Hematopoietic multipotent progenitor cell treated with erythropoietin and hydrocortisone succinate and interleukin-3 and kit ligand, for 4 days (in vitro differentiated cells): Measurements from ENCODE around the gene FBXO42.
"Not testable (repeated sequence)": the region's sequence is repeated elsewhere in the genome, so short reads cannot be mapped to it uniquely, and the experiment has no call there.

Experiments
- DNase-seq: peaks from one replicate; pipeline ENCODE4 v3.0.0-alpha.2; 2015

Gene FBXO42

DNA sequence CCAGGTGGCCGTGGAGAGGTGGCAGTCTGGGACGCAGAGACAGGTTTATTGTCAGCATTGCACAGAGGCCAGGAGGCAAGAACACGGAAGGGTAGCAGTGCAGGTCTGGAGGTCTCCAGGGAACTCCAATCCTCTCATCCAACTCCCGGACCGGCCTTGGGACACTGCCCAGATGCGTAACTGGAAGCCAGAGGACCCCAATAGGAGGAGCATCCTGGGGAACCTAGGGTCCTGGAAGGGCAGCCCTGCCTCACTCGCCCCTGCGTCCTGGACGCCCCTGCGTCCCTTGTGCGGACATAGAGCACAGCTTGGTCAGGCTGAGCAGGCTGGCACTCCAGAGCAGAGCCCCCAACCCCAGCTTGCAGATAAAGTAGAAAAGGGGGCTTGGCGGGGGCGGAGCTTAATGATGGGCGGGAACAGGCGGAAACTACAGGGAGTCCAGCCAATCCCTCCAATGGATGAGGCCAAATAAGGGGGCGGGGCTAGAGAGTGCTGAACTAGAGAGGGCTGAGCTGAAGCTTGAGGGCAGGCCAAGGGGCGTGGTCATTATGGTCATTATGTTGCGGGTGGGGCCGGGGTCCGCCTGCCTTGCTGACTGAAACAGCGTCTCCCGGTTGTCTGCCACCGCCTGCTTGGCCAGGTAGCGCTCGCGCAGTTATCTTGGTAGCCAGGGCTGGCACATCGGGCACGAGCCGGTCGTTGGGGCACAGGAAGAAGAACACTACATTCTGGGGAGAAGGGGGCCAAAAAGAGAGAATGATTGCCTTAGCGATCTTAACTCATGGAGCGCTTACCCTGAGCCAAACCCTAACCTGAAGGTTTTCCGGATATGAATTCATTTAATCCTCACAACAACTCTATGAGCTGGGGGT lies 136.2 kb downstream of the FBXO42 start:
- peak; percentile 97 for DNase-seq

DNA sequence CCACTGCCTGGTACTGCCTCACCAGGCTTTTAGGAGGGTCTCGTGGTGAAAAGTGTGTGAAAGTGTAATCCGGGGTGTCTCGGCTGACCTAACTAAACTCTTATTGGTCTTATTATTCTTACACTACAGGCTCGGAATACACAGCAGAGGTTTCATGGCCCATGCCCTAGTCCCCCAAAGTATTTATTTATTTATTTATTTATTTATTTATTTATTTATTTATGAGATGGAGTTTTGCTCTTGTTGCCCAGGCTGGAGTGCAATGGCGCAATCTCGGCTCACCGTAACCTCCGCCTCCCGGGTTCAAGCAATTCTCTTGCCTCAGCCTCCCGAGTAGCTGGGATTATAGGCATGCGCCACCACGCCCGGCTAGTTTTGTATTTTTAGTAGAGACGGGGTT lies 137.0 kb downstream of the FBXO42 start:
- DNase-seq: not testable (repeated sequence)

DNA sequence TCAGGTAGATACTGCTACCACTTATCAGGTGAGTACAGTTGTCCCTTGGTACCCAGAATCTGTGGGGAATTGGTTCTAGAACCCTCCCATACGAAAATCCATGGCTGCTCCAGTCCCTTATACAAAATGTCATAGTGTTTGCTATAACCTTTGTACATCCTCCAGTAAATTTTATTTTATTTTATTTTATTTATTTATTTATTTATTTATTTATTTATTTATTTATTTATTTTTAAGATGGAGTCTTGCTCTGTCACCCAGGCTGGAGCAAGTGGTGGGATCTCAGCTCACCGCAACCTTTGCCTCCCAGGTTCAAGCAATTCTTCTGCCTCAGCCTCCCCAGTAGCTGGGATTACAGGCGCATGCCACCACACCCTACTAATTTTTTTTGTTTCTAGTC lies 138.7 kb downstream of the FBXO42 start:
- not testable (repeated sequence) for DNase-seq

DNA sequence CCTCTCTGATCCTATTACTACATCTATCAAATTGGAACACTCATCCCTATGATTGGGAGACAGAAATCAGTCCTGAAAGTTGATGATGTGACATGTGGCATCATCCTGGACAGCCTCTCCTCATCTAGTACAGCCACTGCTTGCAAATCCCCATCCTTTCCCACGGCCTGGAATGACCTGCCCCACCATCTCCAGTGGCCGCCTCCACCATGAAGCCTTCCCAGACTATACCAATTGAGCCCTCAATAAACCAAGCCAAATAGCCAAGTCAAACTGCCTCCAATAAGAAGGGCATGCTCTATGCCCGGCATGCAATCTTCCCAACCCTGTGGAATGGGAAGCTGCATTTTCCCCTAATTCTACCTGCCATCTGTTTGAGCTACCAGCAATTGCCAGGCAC lies 139.3 kb downstream of the FBXO42 start:
- DNase-seq: no peak

DNA sequence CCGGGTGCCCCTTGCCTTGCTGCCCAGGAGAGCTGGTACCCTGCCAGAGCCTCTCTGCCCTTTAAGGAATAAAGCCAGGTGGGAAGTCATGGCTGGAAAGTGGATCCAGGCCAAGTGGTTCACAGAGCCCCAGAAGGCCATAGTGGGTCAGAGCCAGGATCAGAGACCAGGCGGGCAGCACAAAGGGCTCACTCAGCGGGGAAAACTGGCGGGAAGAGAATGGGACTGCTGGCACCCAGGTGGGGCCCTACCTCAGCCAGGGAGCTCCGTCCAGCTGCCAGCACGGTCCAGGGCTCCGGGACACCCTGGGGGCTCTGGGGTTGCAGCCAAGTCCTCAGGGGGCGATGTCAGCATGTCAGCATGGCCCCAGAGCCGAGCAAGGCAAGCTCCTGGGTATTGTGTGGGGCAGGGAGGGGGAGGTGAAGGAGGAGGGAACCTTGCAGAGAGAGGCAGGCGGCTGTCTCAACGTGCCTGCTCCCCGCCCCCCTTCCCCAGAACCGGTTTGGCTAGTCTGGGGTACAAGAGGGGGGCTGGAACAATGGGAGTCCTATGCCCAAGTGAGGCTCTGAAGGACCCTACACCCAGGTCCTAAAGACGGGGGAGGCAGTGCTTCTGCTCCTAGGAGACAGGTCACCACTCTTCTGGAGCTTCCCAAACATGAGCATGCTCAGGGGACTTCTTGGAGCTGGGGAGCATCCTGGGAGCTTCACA lies 139.9 kb downstream of the FBXO42 start, which contains the start of gene ARHGEF19:
Gene ARHGEF19 (minus strand): TSS at position 402 of the 711 bp plus-strand sequence. CDS start 3,598 bp downstream, outside the sequence.
- DNase-seq: no peak

DNA sequence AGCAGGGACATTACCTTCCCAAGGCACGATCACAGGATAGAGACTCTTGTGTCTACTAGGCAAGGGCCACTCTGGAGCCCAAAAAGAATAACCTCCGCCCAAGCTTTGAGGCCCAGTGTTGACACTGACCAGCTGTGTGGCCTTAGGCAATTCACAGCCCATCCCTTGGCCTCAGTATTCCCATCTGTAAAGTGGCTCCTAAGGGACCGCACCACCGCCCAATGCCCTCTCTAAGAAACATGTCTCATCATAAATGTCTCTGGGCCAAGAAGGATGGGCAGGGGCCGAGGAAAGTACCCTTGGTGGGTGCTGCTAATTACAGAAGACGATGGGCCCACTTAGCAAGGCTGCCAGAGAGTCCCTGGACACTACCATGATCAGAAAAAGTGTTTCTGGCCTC lies 140.5 kb downstream of the FBXO42 start:
- no peak for DNase-seq

DNA sequence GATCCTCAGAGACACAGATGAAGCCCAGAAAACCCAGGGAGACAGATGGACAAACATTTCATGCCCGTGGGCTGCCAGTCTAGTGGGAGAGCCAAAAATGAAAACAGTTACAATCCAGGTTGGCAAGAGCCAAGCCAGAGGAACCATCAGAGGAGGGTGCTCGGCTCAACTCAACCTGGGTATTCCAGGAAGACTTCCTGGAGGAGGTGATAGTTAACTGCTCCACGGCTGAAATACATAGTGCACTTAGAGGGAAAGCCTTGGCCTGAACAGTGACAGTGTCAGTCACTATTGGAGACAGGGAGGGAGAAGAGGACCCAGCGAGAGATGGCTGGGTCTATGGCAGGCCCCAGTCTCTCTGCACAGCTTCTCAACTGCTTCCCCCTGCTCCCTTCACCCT lies 141.7 kb downstream of the FBXO42 start:
- no peak for DNase-seq

DNA sequence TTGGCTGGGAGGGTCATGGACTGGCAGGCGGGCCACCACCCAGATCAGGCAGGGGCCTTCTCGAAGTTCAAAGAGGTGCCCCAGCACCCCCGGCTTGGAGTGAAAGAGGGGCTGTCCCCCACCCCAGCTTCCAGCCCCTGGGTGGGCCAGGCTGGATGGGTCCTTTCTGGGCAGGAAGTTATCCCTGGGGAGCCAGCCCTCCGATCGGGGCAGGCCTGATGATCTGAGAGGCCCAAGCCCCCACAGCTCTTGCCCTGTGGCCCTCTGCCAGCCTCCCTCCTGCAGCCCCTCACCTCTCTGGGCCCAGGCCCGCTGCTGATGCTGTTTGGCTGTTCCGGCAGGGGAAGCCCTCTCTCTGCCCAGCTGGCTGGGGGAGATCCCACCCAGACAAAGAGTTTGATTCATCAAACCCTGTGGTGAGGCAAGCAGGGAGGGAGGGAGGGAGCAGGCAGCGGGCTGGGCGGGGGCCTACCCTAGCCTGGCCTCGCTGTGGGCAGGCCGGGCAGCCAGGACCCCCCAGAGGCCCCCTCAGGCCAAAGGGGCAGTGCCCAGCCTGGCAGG lies 142.4 kb downstream of the FBXO42 start:
- DNase-seq: no peak

DNA sequence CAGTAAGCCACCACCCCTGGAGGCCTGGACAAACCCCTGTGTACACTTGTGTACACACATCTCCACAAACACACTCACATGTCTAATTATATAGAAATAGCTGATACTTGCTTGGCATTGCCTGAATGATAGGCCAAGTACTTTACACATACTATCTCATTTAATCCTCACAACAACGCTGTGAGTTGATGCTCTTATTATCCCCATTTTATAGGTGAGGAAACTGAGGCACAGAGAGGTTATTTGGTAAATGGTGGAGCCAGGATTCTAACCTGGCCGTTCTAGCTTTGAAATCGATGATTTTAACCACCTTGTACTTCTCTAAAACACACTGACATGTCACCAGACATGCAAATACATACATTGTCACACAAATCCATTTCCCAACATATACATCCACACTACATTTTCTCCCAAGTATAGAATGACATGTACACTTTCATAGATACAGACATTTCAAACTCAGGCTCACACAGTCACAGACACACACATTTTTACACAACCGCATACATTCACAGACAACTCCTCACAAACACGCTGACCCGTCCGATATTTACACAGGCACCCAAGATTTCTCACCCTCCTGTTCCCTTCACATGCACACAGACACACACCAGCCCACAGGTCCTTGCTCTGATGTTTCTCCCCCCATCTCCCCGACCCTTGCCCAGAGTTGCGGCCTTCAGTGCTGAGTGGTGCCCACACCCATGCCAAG lies 143.0 kb downstream of the FBXO42 start:
- no peak for DNase-seq

DNA sequence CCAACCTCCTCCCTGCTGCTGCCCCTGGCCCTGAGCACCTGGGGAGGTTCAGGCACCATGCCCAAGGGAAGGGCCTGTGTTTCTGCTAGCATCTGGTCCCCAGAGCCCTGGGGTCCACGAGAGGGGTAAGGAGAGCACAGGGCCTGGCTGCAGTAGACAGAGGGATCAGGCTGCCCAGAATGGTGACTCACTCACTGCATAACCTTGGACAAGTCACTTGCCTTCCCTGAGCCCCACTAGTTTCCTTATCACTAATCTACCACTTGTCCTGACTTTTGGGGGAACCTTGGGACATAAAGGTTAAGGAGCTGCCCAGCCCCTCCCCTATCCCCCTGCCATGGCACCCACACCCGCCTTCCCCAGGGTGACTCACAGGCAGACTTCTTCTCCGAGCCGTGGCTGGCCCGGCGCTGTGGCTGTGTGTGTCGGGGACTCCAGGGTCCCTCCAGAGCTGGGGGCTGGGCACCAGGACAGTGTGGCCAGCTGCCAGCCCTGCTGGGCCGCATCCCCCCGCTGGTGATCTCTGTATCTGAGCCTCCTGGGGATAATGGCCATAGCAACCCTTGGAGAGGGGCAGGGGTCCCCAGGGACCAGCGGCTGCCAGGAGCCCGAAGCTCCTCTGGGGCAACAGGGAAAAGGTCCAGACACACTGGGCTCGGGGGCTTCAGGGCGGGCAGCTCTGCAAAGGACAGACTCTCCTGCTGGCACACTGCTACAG lies 143.9 kb downstream of the FBXO42 start:
- DNase-seq: peak; percentile 53

DNA sequence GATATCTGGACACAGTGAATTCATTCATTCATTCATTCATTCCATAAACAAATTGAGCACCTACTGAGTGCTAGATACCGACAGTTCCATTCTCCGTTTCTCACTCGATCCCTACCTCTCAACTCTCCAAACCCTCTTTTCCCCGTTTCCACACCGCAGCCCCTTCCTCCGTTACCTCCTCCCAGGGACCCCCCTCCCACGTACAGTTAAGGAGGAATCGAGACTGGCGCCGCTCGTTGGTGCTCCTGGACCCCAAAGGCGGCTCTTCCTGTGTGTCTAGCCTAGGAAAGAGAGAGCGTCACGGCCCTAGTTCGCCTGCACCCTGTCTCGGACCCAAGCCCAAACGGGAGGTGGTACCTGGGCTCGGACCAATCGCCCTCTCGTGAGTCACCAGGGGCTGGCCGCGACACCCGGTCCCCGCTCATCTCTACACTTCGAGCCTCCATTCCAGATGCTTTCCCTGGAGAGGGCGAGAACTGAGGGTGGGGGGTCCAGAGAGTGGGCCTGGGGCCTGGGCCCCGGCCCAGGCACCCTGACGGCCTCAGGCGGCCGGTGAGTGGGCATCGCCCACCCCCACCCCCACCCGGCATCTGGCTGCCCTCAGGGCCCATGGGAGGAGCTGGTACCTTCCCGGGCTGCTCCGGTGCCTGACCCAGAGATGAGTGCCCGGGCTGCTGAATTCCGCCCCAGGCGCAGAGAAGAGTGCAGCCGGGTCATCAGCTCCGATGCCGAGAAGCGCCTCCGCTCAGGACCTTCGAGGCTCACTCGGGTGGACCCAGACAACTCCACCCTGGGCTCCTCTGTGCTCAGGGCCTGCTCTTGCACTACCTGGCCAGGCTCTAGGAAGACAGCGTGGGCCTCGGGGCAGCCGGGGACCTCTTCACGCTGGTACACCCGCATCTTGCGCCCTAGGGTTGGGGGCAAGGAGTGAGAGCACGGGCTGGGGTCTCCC lies 144.7 kb downstream of the FBXO42 start:
- DNase-seq: no peak

DNA sequence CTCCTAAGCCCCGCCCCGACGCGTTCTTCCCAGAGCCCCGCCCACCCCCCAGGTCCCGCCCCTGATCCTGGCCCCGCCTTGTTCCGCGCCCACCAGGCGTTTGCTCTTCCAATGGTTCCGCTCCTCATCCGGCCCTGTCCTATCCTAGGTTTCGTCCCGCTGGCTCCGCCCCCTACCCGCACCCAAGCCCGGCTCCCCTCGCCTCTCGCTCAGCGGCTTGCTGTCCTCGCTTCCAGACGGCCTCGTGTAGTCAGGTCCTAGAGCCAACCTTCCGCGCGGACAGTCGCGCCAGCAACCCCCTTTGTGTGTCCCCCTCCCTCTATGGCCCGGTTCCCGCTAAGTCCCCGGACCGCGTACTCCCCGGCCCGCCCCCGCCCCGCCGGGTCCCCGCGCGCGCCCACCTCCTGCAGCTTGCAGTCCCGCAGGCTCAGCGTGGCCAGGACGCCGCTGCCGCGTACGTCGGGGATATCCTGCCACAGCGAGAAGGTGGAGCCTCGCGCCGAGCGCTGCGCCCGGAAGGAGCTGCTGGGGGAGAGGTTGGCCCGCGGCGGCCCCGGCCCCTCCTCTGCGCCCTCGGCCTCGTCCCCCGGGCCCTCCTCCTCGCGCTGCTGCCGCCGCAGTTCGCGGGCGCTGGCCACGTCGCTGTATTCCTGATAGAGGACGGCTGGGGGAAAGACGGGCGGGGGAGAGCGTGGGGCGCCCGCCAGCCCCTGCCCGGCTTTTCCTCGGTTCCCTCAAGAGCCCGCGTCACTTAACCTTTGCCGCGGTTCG lies 145.5 kb downstream of the FBXO42 start:
- peak; percentile 100 for DNase-seq

DNA sequence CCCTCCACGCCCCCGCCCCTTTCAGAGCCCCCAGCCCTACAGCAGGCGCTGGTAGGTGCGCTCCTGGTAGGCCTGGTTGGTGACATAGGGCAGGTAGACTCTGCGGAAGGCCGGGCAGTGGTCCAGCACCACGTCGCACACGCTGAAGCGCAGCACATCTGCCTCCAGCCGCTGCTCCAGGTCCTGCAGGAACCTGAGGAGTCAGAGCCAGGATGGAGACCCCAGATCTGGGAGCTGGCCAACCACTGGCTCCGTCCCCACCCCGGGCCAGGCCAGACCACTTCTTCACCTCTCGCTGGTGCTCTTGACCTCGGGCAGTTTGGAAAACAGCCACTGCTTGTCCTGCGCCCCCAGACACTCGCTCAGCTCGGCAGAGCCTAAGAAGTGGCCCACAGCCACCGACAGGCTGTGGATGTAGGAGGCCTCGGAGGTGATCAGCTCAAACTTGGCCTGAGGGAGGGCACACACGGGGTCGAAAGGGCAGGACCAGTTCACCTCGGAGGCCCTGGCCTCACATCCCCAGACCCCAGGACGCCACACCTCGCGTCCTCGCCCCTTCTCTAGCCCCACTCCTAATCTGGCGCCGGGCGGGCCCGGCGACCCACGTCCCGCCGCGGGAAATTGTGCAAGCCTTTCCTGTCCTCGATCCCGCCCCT lies 146.3 kb downstream of the FBXO42 start:
- no peak for DNase-seq

DNA sequence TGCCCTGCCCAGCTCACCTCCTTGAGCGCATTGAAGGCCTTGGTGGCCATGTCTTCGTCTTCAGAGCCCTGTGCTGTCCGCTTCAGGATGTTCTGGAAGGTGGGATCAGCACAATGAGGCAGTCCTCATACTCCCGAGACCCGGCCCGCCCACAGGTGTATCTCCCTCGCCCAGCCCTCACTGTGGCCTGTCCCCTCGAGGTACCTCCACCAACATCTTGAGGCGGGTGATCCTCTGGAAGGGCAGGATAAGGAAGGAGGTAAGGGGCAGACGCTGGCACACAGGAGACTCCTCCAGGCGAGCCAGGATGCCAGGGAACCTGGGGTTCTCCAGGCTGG lies 147.0 kb downstream of the FBXO42 start:
- no peak for DNase-seq

DNA sequence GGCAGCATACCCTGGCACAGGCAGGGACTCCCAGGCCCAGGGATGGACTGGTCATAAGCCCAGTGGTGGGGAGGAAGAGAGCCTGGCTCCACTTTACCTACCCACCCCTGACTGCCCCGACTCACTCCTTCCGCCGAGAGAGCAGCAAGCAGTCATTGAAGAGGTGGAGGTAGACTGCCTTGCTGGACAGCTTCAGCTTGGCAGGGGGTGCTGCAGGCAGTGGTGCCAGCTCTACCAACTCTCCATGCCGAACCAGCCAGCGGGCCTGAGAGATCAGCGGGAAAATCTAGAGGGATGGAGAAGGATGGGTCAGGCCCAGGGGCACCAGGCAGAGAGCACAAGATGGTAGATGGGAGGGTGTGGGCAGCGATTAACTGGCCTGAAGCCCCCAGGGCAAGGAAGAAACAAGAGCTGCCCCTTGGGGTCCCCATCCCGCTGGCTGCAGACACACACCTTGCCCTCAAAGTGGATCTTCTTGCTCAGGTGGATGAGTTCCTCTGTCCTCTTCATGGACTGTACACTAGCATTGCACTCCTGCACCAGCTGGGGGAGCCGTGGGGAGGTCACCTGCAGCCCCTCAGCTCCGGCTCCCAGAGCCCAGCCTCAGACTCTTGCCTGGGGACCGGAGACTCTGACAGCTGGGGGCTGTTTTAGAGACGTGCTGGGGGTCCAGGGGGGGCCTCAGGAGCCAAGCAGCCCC lies 147.5 kb downstream of the FBXO42 start:
- DNase-seq: peak; percentile 67

DNA sequence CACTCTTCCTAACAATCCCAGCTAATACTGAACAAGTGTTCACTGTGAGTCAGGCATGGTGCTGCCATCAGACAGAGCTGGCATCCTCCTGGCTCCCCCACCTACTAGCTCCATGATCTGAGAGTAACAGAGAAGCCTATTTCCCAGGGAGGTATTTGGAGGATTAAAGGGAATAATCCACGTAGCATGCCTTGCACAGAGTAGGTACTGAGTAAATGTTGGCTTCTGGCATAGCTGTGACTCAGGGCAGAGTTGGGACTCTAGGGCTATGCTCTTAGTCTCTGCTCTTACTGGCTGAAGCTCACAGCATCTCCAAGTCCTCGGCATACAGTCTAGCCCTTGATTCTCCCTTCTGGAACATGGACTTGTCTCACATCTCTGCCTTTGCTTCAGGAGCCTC lies 148.1 kb downstream of the FBXO42 start:
- DNase-seq: no peak

DNA sequence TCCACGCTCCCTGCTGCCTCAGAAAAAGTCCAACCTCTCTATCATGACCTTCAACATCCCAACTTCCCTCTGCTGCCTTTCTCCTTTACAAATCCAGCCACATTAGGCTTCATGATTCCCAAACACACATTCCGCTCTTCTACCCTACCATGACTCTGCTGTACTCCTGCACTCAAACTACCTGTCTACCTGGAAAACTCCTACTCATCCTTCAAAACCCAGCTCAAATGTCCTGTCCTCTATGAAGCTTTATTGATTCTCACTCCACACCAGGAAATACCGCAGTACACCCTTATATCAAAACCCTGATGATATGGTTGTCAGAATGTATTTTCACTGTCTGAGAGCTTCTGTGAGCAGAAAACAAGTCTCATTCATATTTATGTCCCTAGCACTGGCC lies 148.7 kb downstream of the FBXO42 start:
- DNase-seq: no peak

DNA sequence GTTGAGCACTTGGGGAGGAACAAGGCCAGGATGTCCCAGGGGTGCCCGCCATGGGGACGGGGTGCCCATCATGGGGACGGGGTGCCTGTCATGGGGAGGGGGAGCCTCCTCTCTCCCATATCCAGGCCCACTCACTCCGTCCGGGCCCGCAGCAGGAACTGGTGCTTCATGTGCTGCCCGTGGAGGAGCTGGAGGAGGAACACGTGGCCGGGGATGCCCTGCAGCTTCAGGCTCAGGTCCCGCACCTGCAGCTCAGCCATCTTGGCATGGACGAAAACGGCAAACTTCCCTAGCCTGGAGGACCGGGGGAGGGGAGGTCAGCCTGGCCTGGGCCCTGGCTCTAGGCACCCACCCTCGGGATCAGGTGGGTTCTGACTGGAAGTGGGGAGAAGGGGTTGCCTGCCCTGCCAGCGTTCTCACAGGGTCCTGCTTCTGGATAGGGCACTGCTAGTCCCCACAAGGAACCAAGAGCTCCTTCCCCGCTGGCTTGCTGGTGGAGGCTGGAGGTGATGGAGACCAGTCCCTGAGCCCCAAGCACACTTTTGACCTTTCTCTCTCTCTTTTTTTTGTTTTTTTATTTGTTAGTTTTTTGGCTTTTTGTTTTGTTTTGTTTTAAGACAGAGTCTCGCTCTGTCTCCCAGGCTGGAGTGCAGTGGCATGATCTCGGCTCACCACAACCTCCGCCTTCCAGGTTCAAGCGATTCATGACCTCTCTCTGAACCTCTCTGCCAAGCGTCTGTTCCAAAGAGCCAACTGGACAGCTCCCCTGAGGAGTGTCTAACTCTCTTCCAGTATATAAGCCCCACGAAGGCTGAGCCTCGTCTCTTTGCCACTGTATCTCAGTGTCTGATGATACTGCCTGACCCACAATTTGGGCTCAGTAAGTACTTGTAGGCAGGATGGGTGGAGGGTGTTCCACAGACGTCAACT lies 149.7 kb downstream of the FBXO42 start:
- no peak for DNase-seq
